Measurements from ENCODE around the gene IRGC. TPM values are rescaled to one million over a fixed set of nuclear protein-coding genes. Genes with fewer than 3 reads are reported as not detected.

IRGC gene
- total and polyA plus RNA-seq, 2 of the 13 experiments (the other 11 are each of a cell fraction or from before 2014, with no cell fraction given) = not detected

DNA sequence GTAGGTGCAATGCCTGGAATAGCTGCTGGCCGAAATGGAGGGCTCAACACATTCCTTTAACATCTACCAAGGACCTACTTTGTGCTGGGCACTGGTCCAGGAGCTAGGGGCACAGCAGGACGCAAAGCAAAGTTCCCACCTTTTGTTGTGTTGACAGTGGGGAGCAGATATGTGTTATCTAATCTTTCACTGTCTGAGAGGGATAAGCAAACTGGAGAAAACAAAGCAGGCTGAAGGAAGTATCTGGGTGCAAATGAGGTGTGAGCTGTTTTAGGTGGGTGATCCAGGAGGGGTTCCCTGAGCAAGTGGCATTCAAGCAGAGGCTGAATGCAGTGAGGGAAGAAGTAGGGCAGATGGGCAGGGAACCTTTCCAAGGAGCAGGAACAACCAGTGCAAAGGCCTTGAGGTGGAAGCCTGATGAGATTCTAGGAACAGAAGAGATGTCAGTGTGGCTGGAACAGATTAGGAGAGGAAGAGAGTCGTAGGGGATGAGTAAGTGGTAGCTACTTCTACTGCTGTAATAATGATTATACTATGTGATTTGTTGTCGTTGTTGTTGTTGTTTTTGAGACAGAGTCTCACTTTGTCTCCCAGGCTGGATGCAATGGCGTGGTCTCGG, 43.7 kb upstream of the IRGC start:
- H3K4me2 ChIP-seq (ENCODE audit: low read depth, low read length) = no peak overlapping the region
- BruUV-seq (replicated peaks) = no TSS peak
- TF ChIP-seq ZNF768 (CRISPR knock-in tag; IDR thresholded peaks at IDR 0.05) = no peak
- no peak for TF ChIP-seq ZNF430 (CRISPR knock-in tag; IDR thresholded peaks at IDR 0.05)
- no peak for TF ChIP-seq NCOA5 (CRISPR knock-in tag; IDR thresholded peaks at IDR 0.05)
- TF ChIP-seq KDM5B (CRISPR knock-in tag; IDR thresholded peaks at IDR 0.05; ENCODE audit: borderline replicate concordance) = no peak
- TF ChIP-seq TEAD3 (CRISPR knock-in tag; optimal IDR thresholded peaks at IDR 0.05; ENCODE audit: borderline replicate concordance) = no peak
- TF ChIP-seq MBNL3 (CRISPR knock-in tag; conservative IDR thresholded peaks at IDR 0.05) = no peak
- no peak for TF ChIP-seq ZNF260 (CRISPR knock-in tag; IDR thresholded peaks at IDR 0.05; ENCODE audit: borderline replicate concordance, low read depth)
- no peak for TF ChIP-seq MYNN (CRISPR knock-in tag; IDR thresholded peaks at IDR 0.05; ENCODE audit: low read depth)
- TF ChIP-seq TCF7 (IDR thresholded peaks at IDR 0.05; ENCODE audit: low read depth) = no peak
- TF ChIP-seq SALL2 (CRISPR knock-in tag; IDR thresholded peaks at IDR 0.05) = no peak
- no peak for TF ChIP-seq ZNF816 (CRISPR knock-in tag; IDR thresholded peaks at IDR 0.05; ENCODE audit: borderline replicate concordance)
- TF ChIP-seq ZFYVE20 (CRISPR knock-in tag; IDR thresholded peaks at IDR 0.05; ENCODE audit: borderline replicate concordance, low read depth) = no peak
- TF ChIP-seq, protein P1, sequence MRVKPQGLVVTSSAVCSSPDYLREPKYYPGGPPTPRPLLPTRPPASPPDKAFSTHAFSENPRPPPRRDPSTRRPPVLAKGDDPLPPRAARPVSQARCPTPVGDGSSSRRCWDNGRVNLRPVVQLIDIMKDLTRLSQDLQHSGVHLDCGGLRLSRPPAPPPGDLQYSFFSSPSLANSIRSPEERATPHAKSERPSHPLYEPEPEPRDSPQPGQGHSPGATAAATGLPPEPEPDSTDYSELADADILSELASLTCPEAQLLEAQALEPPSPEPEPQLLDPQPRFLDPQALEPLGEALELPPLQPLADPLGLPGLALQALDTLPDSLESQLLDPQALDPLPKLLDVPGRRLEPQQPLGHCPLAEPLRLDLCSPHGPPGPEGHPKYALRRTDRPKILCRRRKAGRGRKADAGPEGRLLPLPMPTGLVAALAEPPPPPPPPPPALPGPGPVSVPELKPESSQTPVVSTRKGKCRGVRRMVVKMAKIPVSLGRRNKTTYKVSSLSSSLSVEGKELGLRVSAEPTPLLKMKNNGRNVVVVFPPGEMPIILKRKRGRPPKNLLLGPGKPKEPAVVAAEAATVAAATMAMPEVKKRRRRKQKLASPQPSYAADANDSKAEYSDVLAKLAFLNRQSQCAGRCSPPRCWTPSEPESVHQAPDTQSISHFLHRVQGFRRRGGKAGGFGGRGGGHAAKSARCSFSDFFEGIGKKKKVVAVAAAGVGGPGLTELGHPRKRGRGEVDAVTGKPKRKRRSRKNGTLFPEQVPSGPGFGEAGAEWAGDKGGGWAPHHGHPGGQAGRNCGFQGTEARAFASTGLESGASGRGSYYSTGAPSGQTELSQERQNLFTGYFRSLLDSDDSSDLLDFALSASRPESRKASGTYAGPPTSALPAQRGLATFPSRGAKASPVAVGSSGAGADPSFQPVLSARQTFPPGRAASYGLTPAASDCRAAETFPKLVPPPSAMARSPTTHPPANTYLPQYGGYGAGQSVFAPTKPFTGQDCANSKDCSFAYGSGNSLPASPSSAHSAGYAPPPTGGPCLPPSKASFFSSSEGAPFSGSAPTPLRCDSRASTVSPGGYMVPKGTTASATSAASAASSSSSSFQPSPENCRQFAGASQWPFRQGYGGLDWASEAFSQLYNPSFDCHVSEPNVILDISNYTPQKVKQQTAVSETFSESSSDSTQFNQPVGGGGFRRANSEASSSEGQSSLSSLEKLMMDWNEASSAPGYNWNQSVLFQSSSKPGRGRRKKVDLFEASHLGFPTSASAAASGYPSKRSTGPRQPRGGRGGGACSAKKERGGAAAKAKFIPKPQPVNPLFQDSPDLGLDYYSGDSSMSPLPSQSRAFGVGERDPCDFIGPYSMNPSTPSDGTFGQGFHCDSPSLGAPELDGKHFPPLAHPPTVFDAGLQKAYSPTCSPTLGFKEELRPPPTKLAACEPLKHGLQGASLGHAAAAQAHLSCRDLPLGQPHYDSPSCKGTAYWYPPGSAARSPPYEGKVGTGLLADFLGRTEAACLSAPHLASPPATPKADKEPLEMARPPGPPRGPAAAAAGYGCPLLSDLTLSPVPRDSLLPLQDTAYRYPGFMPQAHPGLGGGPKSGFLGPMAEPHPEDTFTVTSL (CRISPR knock-in tag; IDR thresholded peaks at IDR 0.05; ENCODE audit: borderline replicate concordance) = no peak
- no peak for TF ChIP-seq ZFY (CRISPR knock-in tag; IDR thresholded peaks at IDR 0.05)
- no peak overlapping the region for H3K4me3 ChIP-seq (replicated peaks in 1 of 3; ENCODE audit: insufficient read depth in 1 of 3, low read depth in 2 of 3, low read length in 3 of 3)
- H3K27me3 ChIP-seq (ENCODE audit: control insufficient read depth in 1 of 2, insufficient read depth in 2 of 2, low read length in 2 of 2) = peaks cover 0 to 19% of the 10 kb centered on the region in 2 experiments; a peak in 3 of 5 replicates
- no peak overlapping the region for H3K27ac ChIP-seq (ENCODE audit: extremely low read length, insufficient read depth, low read length)
- no peaks in the 10 kb centered on the region for H3K9me3 ChIP-seq (ENCODE audit: low read length)
- peaks cover 35% of the 10 kb centered on the region for H3K4me1 ChIP-seq (ENCODE audit: insufficient read depth, low read length)
- in situ Hi-C loops (cut with HindIII; ENCODE audit: extremely low pct_ligation_motif_present, low pct_unique_long_range_greater_than_20kb) = no loop called here
- FAIRE-seq (no peak), ATAC-seq (no peak), DNase-seq (ENCODE audit: low spot score) (no peak)
- POLR2A ChIA-PET = no interaction called here
- WGBS (ENCODE audit: low lambda C conversion rate) = 27% methylated on average over 6 of the region's 6 CpGs
- H3K36me3 ChIP-seq (replicated peaks in 1 of 2; ENCODE audit: control insufficient read depth in 1 of 2, insufficient read depth in 2 of 2, low read length in 2 of 2) = no peaks in the 10 kb centered on the region
- H2AFZ ChIP-seq (ENCODE audit: low read length) = no peak overlapping the region
- no peak overlapping the region for H3K9ac ChIP-seq (ENCODE audit: insufficient read depth, low read depth, low read length)
- no peaks in the 10 kb centered on the region for H3K79me2 ChIP-seq (ENCODE audit: insufficient read depth, low read length)
- intact Hi-C loops (cut with micrococcal nuclease; ENCODE audit: unreplicated experiment) = no loop called here
- CTCF ChIA-PET (ENCODE audit: low intra/inter-chr PET ratio, low total read pairs) = no interaction called here
- no peaks in the 10 kb centered on the region for H4K20me1 ChIP-seq (ENCODE audit: insufficient read depth, low read length)

All from HepG2 (cell line).